HL-60/S4 (cell line): Measurements from ENCODE around the gene KRT14.
"Not testable (repeated sequence)": the region's sequence is repeated elsewhere in the genome, so short reads cannot be mapped to it uniquely, and the experiment has no call there.

ENCODE experiments used
- in situ Hi-C: fragments of 300-500 bp; cut with MboI; formaldehyde crosslinking; loops from 2 replicates; pipeline ENCODE4 v1.14.3; 2022; ENCODE audit warnings: low sequenced_read_pairs

The KRT14 gene

DNA sequence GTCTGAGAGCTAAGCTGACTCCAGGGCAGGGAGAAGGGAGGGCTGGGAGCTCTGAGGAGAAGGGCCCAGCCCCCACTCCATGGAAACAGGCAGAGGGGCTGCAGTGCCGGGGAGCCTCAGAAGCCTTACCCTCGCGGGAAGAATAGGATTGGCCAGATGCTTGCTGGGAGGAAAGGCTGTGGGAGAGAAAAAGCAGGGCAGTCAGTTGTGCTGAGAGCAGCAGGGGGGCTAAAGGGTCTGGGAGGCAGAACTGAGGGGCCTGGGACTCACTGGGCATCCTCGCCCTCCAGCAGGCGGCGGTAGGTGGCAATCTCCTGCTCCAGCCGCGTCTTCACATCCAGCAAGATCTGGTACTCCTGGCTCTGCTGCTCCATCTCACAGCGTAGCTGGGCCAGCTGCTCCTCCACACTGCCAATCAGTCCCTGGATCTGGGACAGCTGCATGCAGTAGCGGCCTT is 23.4 kb upstream of the KRT14 start:
- in situ Hi-C loops: not testable (repeated sequence)

GRCh38 chr17:41606930-41607329 is 20.2 kb upstream of the KRT14 start:
- in situ Hi-C loops: not testable (repeated sequence)

DNA sequence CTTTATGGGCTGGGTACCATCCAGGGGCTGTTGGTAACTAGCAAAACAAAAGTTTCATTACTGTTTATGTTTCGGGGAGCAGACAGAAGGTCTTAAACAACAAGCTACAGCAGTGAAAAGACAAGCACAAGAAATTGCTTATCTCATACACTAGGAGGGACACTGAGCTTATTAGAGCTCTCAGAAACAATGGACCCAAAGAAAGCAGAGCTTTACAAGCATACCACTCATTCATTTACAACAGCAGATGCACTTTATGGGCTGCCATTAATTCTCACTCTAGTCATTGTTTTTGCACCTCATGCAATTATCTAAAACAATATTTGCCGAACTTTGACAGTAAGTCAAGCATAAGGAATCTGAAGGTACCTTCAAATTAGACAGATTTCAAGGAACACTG is 15.8 kb upstream of the KRT14 start:
- in situ Hi-C loops: no loop called here

GRCh38 chr17:41600318-41600717 is 13.6 kb upstream of the KRT14 start:
- in situ Hi-C loops: no loop called here

GRCh38 chr17:41599680-41600079 is 13.0 kb upstream of the KRT14 start:
- in situ Hi-C loops: no loop called here

- in situ Hi-C loops: no loop called here
These were observed 8.9 kb upstream of the KRT14 start for GRCh38 chr17:41595585-41595984.

GRCh38 chr17:41594363-41594915 is 7.7 kb upstream of the KRT14 start:
- in situ Hi-C loops: no loop called here

- in situ Hi-C loops: no loop called here
These were observed 6.7 kb upstream of the KRT14 start for GRCh38 chr17:41593306-41593981.

GRCh38 chr17:41592601-41593305 is 6.1 kb upstream of the KRT14 start:
- in situ Hi-C loops: no loop called here

- in situ Hi-C loops: no loop called here
These were observed 2.6 kb upstream of the KRT14 start for GRCh38 chr17:41589301-41589700.

GRCh38 chr17:41588126-41588810 is 1.6 kb upstream of the KRT14 start:
- in situ Hi-C loops: no loop called here

- in situ Hi-C loops: no loop called here
These were observed 1.2 kb downstream of the KRT14 start for GRCh38 chr17:41585301-41586056.

- in situ Hi-C loops: not testable (repeated sequence)
These were observed 2.3 kb downstream of the KRT14 start for GRCh38 chr17:41584331-41584927.

GRCh38 chr17:41583137-41584127 is 3.3 kb downstream of the KRT14 start:
- in situ Hi-C loops: no loop called here

- in situ Hi-C loops: not testable (repeated sequence)
These were observed 4.4 kb downstream of the KRT14 start for GRCh38 chr17:41582061-41582968.

GRCh38 chr17:41581366-41582060 is 5.2 kb downstream of the KRT14 start:
- in situ Hi-C loops: no loop called here

DNA sequence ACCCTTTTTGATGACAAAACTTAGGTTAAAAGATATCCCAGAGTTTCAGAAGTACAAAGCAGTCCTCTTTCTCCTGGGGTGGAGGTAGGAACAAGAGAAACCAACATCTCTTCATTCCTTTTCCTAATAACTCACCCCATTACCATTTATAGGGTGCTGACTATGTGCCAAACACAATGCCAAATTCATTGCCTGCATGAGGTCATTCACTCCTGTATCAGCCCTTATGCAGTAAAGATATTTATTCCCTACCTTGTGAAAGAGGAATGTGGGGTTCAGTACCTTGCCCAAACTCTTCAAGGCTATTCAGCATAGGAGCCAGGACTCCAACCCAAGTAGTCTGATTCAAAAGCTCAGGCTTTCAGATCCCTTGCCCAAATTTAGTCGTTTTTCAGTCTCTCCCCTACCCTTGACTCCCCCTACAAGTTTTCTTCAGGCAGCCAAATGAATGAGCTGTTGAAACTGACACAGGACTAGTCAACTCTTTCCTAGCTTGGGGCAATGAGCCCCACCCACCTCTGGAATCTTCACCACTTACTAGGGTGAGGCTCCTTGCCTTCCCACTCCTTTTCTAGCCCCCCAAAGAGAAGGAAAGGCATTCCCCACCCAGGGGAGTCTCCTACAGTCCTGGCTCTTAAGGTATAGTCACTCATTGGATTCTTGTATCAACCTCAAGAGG is 5.9 kb downstream of the KRT14 start:
- in situ Hi-C loops: no loop called here
